Keratinocyte (primary cell): ENCODE measurements around the gene MRTFB. TPM values are rescaled to one million over a fixed set of nuclear protein-coding genes. Genes with fewer than 3 reads are reported as not detected.

Experiments
- DNase-seq: peaks from one replicate; pipeline ENCODE4 v3.0.0-alpha.2; 2011; ENCODE audit warnings: low read depth, missing footprints, low spot score
- FAIRE-seq: peaks from 2 replicates; lab custom pipeline; 2011; peaks lifted over from hg19 to GRCh38; lab: Jason Lieb, UNC
- H2AFZ ChIP-seq: 2 replicates; pipeline ENCODE4 v1.6.0; 2012; ENCODE audit warnings: low read length, control low read depth, inconsistent platforms; ENCODE audit not compliant: control insufficient read depth
- H3K27ac ChIP-seq: 2 replicates; pipeline ENCODE4 v1.5.1; 2011; ENCODE audit warnings: low read length; ENCODE audit not compliant: control insufficient read depth, insufficient read depth
- H3K27me3 ChIP-seq: 3 replicates; pipeline ENCODE4 v1.6.0; 2011; ENCODE audit warnings: low read length; ENCODE audit not compliant: control insufficient read depth, insufficient read depth; ENCODE audit errors: extremely low read depth
- H3K36me3 ChIP-seq, 2 experiments: 2 replicates in 1 of 2; 3 replicates in 1 of 2; pipeline ENCODE4 v1.5.1; 2011; ENCODE audit warnings: low read length in 2 of 2, mild to moderate bottlenecking in 1 of 2; ENCODE audit not compliant: control insufficient read depth in 2 of 2, insufficient read depth in 2 of 2; ENCODE audit errors: extremely low read depth in 1 of 2
- H3K4me1 ChIP-seq: 3 replicates; pipeline ENCODE4 v1.5.1; 2011; ENCODE audit warnings: low read length; ENCODE audit not compliant: control insufficient read depth, insufficient read depth; ENCODE audit errors: extremely low read depth
- H3K4me2 ChIP-seq: 3 replicates; pipeline ENCODE4 v1.6.0; 2011; ENCODE audit warnings: low read depth, low read length; ENCODE audit not compliant: control insufficient read depth, insufficient read depth; ENCODE audit errors: extremely low read depth
- H3K4me3 ChIP-seq, 3 experiments: fragments of 200-600 bp in 1 of 3; sonication (generic) in 1 of 3; 2 replicates in 2 of 3; 3 replicates in 1 of 3; pipeline ENCODE4 v1.5.1; 2011 to 2016; ENCODE audit warnings: low read length in 3 of 3, mild to moderate bottlenecking in 3 of 3, control low read depth in 2 of 3, inconsistent platforms in 1 of 3, low read depth in 1 of 3, mixed read lengths in 1 of 3, mixed run types in 1 of 3, moderate library complexity in 1 of 3; ENCODE audit not compliant: control insufficient read depth in 2 of 3, insufficient read depth in 2 of 3; ENCODE audit errors: extremely low read depth in 1 of 3
- H3K79me2 ChIP-seq: 2 replicates; pipeline ENCODE4 v1.6.0; 2012; ENCODE audit warnings: low read length; ENCODE audit not compliant: control insufficient read depth, insufficient read depth
- H3K9ac ChIP-seq: 3 replicates; pipeline ENCODE4 v1.6.0; 2011; ENCODE audit warnings: low read length; ENCODE audit not compliant: control insufficient read depth, insufficient read depth; ENCODE audit errors: extremely low read depth
- H3K9me1 ChIP-seq: 3 replicates; pipeline ENCODE4 v1.6.0; 2011; ENCODE audit warnings: low read length; ENCODE audit not compliant: control insufficient read depth, insufficient read depth; ENCODE audit errors: extremely low read depth
- H3K9me3 ChIP-seq: 2 replicates; pipeline ENCODE4 v1.5.1; 2012; ENCODE audit warnings: low read depth, low read length; ENCODE audit not compliant: control insufficient read depth
- H4K20me1 ChIP-seq: 3 replicates; pipeline ENCODE4 v1.6.0; 2011; ENCODE audit warnings: low read length; ENCODE audit not compliant: control insufficient read depth, insufficient read depth; ENCODE audit errors: extremely low read depth
- EZH2 ChIP-seq: IDR thresholded peaks from one replicate; pipeline ENCODE4 v1.6.1; 2012; ENCODE audit warnings: inconsistent platforms, mild to moderate bottlenecking, low read length, moderate library complexity
- dilution Hi-C: fragments of 300-500 bp; cut with MboI; formaldehyde crosslinking; loops from one replicate; pipeline ENCODE4 v1.7.0; 2020; ENCODE audit warnings: low sequenced_read_pairs; ENCODE audit not compliant: extremely low pct_ligation_motif_present
- polyA plus RNA-seq, 5 experiments: library from polyadenylated mRNA; depleted of rRNA in 3 of 5; stranded (reverse) in 3 of 5; stranded (forward) in 1 of 5; unstranded in 1 of 5; fragments of >200 nt; gene quantifications; 1 replicate in 1 of 5; 2 replicates in 3 of 5; 3 replicates in 1 of 5; pipeline versions ENCODE4 v1.2.1 to v1.2.3, GENCODE V29; 2011 to 2012; ENCODE audit warnings: missing spikeins in 2 of 5, low read depth in 1 of 5, low replicate concordance in 1 of 5
- TF ChIP-seq, protein P1 (sequence below), 3 experiments: IDR thresholded peaks in 1 of 3; conservative IDR thresholded peaks in 1 of 3; optimal IDR thresholded peaks in 1 of 3; 2 replicates in 2 of 3; 3 replicates in 1 of 3; pipeline versions ENCODE3 to v1.5.1; 2011; ENCODE audit warnings: low read length in 3 of 3, mild to moderate bottlenecking in 3 of 3, moderate library complexity in 2 of 3, control low read depth in 1 of 3, inconsistent platforms in 1 of 3; ENCODE audit not compliant: insufficient read depth in 2 of 3; ENCODE audit errors: extremely low read depth in 1 of 3

Gene MRTFB
- polyA plus RNA-seq, 1 donor (not counting 4 experiments of a cell fraction or from before 2014, with no cell fraction given): 12.1 TPM

DNA sequence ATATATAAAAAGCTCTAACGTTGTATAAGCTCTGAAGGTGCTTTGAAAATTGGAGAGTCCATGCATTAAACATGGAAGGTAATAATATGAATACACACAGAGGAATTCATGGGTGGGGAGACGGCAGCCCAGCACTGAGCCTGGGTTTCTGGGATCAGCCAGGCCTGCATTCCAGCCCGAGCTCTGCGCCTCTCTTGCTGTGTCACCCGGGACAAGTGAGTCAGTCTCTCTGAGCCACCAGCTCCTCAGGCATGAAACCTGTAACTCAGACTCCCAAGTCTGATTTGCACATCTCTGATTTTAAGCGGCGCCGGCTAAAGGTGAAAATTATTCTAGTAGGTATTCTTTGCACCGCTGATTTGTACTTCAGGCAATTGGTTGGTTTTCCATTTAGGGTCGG, 238.8 kb downstream of the MRTFB start:
- H3K79me2 ChIP-seq: peaks cover 90% of the 10 kb centered on the region
- dilution Hi-C loops: no loop called here
- DNase-seq (peak; percentile 91), FAIRE-seq (peak; percentile 51)
- peak overlapping the region; percentile 78 for H3K4me2 ChIP-seq
- H3K4me3 ChIP-seq: peak overlapping the region; percentile 8 to 54 (median 53)
- peaks cover 57% of the 10 kb centered on the region for H3K4me1 ChIP-seq
- H2AFZ ChIP-seq: no peak overlapping the region
- no peaks in the 10 kb centered on the region for H3K9me3 ChIP-seq
- H3K9me1 ChIP-seq: no peaks in the 10 kb centered on the region
- H3K36me3 ChIP-seq: peaks cover 11 to 18% of the 10 kb centered on the region in 2 experiments
- H3K27me3 ChIP-seq: no peaks in the 10 kb centered on the region
- H3K27ac ChIP-seq: peak overlapping the region; percentile 89
- peaks cover 3% of the 10 kb centered on the region for H4K20me1 ChIP-seq
- TF ChIP-seq EZH2: no peak
- TF ChIP-seq, protein P1, sequence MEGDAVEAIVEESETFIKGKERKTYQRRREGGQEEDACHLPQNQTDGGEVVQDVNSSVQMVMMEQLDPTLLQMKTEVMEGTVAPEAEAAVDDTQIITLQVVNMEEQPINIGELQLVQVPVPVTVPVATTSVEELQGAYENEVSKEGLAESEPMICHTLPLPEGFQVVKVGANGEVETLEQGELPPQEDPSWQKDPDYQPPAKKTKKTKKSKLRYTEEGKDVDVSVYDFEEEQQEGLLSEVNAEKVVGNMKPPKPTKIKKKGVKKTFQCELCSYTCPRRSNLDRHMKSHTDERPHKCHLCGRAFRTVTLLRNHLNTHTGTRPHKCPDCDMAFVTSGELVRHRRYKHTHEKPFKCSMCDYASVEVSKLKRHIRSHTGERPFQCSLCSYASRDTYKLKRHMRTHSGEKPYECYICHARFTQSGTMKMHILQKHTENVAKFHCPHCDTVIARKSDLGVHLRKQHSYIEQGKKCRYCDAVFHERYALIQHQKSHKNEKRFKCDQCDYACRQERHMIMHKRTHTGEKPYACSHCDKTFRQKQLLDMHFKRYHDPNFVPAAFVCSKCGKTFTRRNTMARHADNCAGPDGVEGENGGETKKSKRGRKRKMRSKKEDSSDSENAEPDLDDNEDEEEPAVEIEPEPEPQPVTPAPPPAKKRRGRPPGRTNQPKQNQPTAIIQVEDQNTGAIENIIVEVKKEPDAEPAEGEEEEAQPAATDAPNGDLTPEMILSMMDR (optimal IDR thresholded peaks at IDR 0.05 in 1 of 3, IDR thresholded peaks at IDR 0.05 in 1 of 3, conservative IDR thresholded peaks at IDR 0.05 in 1 of 3; ENCODE audit: extremely low read depth in 1 of 3, insufficient read depth in 2 of 3, low read length in 3 of 3): no peak
- H3K9ac ChIP-seq: peak overlapping the region; percentile 84

DNA sequence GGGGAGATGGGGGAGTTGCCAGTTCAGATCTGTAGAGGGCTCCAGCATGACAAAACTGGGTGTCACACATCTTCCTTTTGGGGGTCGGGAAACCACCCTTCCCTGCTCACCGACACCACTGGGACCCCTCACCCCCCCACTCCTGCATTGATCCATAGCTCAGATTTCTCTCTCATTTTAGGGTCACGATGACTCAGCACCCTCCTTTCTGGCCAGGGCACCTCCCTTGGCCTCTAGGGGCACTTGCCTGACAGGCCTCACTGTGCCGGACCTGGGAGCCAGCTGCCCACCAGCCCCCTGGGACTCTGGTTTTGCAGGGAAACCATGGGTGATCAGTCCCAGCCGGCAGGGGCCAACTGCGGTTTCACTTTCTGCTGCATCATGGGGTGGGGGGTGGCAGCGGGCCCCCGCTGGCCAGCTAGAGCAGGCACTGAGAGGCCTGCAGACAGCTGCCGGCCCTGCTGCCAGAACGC, 239.4 kb downstream of the MRTFB start:
- TF ChIP-seq EZH2: no peak
- TF ChIP-seq, protein P1 (optimal IDR thresholded peaks at IDR 0.05 in 1 of 3, IDR thresholded peaks at IDR 0.05 in 1 of 3, conservative IDR thresholded peaks at IDR 0.05 in 1 of 3; ENCODE audit: extremely low read depth in 1 of 3, insufficient read depth in 2 of 3, low read length in 3 of 3): no peak
- H3K9me3 ChIP-seq: no peaks in the 10 kb centered on the region
- no peak overlapping the region for H2AFZ ChIP-seq
- peak overlapping the region; percentile 84 for H3K9ac ChIP-seq
- H3K4me1 ChIP-seq: peaks cover 50% of the 10 kb centered on the region
- H4K20me1 ChIP-seq: peaks cover 3% of the 10 kb centered on the region
- no peaks in the 10 kb centered on the region for H3K9me1 ChIP-seq
- peak overlapping the region in 1 of 3 experiments; percentile 18 for H3K4me3 ChIP-seq
- peaks cover 10 to 13% of the 10 kb centered on the region in 2 experiments for H3K36me3 ChIP-seq
- H3K79me2 ChIP-seq: peaks cover 90% of the 10 kb centered on the region
- no peak for FAIRE-seq
- H3K4me2 ChIP-seq: peak overlapping the region; percentile 78
- no peaks in the 10 kb centered on the region for H3K27me3 ChIP-seq
- DNase-seq: no peak
- dilution Hi-C loops: no loop called here
- peak overlapping the region; percentile 89 for H3K27ac ChIP-seq
